CD4-positive, alpha-beta T cell treated with Interferon gamma for 1 hour (primary cell): ENCODE data around the gene AGBL4.
"Not testable (repeated sequence)": the region's sequence is repeated elsewhere in the genome, so short reads cannot be mapped to it uniquely, and the experiment has no call there.

Source experiments
- DNase-seq: peaks from one replicate; pipeline ENCODE4 v3.0.0-alpha.2; 2020

AGBL4 gene

GRCh38 chr1:49416758-49417157, 607.0 kb downstream of the AGBL4 start:
- DNase-seq = no peak

GRCh38 chr1:49408346-49408745, 615.4 kb downstream of the AGBL4 start:
- no peak for DNase-seq

GRCh38 chr1:49397086-49397485, 626.7 kb downstream of the AGBL4 start:
- no peak for DNase-seq

- DNase-seq = no peak
Observed at GRCh38 chr1:49394200-49394599, 629.6 kb downstream of the AGBL4 start.

GRCh38 chr1:49389699-49390098, 634.1 kb downstream of the AGBL4 start:
- DNase-seq = no peak

- DNase-seq = no peak
Observed at GRCh38 chr1:49364676-49365075, 659.1 kb downstream of the AGBL4 start.

- DNase-seq = no peak
Observed at GRCh38 chr1:49363628-49364027, 660.1 kb downstream of the AGBL4 start.

GRCh38 chr1:49358036-49358435, 665.7 kb downstream of the AGBL4 start:
- no peak for DNase-seq

GRCh38 chr1:49356594-49356993, 667.2 kb downstream of the AGBL4 start:
- DNase-seq = no peak

- DNase-seq = no peak
Observed at GRCh38 chr1:49351768-49352167, 672.0 kb downstream of the AGBL4 start.

GRCh38 chr1:49346767-49347349, 676.9 kb downstream of the AGBL4 start:
- DNase-seq = no peak

- no peak for DNase-seq
Observed at GRCh38 chr1:49340576-49340975, 683.2 kb downstream of the AGBL4 start.

- DNase-seq = no peak
Observed at GRCh38 chr1:49339043-49339442, 684.7 kb downstream of the AGBL4 start.

- no peak for DNase-seq
Observed at GRCh38 chr1:49337251-49337650, 686.5 kb downstream of the AGBL4 start.

GRCh38 chr1:49333906-49334305, 689.8 kb downstream of the AGBL4 start:
- no peak for DNase-seq

- no peak for DNase-seq
Observed at GRCh38 chr1:49331066-49331852, 692.5 kb downstream of the AGBL4 start.

- no peak for DNase-seq
Observed at GRCh38 chr1:49323925-49324540, 699.7 kb downstream of the AGBL4 start.

GRCh38 chr1:49320493-49320892, 703.3 kb downstream of the AGBL4 start:
- not testable (repeated sequence) for DNase-seq

GRCh38 chr1:49319426-49319963, 704.3 kb downstream of the AGBL4 start:
- no peak for DNase-seq

- no peak for DNase-seq
Observed at GRCh38 chr1:49318218-49318617, 705.5 kb downstream of the AGBL4 start.

- no peak for DNase-seq
Observed at GRCh38 chr1:49307457-49307856, 716.3 kb downstream of the AGBL4 start.

GRCh38 chr1:49306507-49307070, 717.2 kb downstream of the AGBL4 start:
- DNase-seq = no peak

GRCh38 chr1:49302400-49302799, 721.4 kb downstream of the AGBL4 start:
- not testable (repeated sequence) for DNase-seq

- no peak for DNase-seq
Observed at GRCh38 chr1:49298304-49298703, 725.5 kb downstream of the AGBL4 start.
